Measurements from ENCODE around the gene COL27A1.

- TF ChIP-seq, protein P1, sequence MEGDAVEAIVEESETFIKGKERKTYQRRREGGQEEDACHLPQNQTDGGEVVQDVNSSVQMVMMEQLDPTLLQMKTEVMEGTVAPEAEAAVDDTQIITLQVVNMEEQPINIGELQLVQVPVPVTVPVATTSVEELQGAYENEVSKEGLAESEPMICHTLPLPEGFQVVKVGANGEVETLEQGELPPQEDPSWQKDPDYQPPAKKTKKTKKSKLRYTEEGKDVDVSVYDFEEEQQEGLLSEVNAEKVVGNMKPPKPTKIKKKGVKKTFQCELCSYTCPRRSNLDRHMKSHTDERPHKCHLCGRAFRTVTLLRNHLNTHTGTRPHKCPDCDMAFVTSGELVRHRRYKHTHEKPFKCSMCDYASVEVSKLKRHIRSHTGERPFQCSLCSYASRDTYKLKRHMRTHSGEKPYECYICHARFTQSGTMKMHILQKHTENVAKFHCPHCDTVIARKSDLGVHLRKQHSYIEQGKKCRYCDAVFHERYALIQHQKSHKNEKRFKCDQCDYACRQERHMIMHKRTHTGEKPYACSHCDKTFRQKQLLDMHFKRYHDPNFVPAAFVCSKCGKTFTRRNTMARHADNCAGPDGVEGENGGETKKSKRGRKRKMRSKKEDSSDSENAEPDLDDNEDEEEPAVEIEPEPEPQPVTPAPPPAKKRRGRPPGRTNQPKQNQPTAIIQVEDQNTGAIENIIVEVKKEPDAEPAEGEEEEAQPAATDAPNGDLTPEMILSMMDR (conservative IDR thresholded peaks at IDR 0.05; ENCODE audit: low read length): no peak
- TF ChIP-seq EZH2phosphoT487 (IDR thresholded peaks at IDR 0.05; ENCODE audit: borderline replicate concordance, low read depth, low read length): no peak
Observed at GRCh38 chr9:114171500-114171899, 16.2 kb downstream of the COL27A1 start.
